ENCODE results near the gene MAPKAPK2. TPM values are rescaled to one million over a fixed set of nuclear protein-coding genes. Genes with fewer than 3 reads are reported as not detected.

Gene MAPKAPK2
- total RNA-seq, 1 experiment from 2014 or later: 72.4 TPM

DNA sequence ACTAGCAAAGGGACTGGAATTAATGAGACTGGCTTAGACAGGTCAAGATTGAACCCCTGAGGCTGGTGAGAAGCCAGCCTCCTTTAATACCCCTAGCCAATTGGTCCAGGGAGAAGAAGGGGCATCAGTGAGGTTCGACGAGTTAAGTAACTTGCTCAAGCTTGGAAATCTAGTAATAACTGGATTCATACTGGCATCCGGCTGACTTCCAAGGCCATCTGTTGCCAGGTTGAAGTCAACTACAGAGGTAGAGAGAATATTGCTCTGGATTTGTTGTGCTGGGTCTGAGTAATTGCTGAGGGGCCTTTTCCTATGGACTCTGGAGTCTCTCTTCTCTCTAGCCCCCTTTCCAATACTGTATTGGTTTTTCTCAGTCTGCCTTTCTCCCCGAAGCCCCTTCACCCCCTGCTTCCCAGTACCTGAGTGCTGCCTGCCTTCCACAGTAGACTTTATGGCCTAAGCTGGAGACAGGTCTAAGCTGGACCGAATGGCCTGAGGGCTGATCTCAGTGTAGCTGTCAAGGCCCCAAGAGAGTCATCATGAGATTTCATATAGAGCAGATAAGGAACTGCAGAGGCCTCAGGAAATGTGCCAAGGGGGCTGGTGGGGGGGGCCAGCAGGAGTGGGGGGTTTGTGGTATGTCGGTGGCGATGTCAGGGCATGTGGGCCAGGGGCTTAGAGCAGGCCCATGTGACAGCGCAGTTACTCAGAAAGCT lies 43.4 kb downstream of the MAPKAPK2 start:
- intact Hi-C loops (cut with micrococcal nuclease; ENCODE audit: unreplicated experiment): loop anchor here (2.0 kb wide), 1 partner anchor 185 kb away; no protein-coding TSS in a partner anchor
- ATAC-seq (no peak), DNase-seq (ENCODE audit: low read depth, low spot score) (no peak)
- no peak overlapping the region for H3K27ac ChIP-seq (ENCODE audit: low read length)
- TF ChIP-seq SIN3A (IDR thresholded peaks at IDR 0.05; ENCODE audit: borderline replicate concordance, insufficient read depth, low read depth, low read length): no peak
- no peak for TF ChIP-seq POLR2AphosphoS5 (IDR thresholded peaks at IDR 0.05; ENCODE audit: low read depth, low read length)
- TF ChIP-seq CTCF (IDR thresholded peaks at IDR 0.05): no peak
- no peak for TF ChIP-seq REST (IDR thresholded peaks at IDR 0.05; ENCODE audit: insufficient read depth in 1 of 2, low read depth in 2 of 2, low read length in 1 of 2)
- TF ChIP-seq TCF7L2 (IDR thresholded peaks at IDR 0.05; ENCODE audit: low read depth, low read length): no peak
- ChIA-PET POLR2A (no interaction called here), CTCF (interaction anchor here (0.7 kb wide), 1 partner anchor 33 kb away, joined by 4 read pairs; no protein-coding TSS in a partner anchor)
- no peak overlapping the region for H3K4me3 ChIP-seq (ENCODE audit: low read depth in 2 of 2, low read length in 2 of 2)
- no TSS peak for BruUV-seq (replicated peaks)
- H3K9me3 ChIP-seq (ENCODE audit: control insufficient read depth, insufficient read depth, low read depth, low read length): no peaks in the 10 kb centered on the region
- no peaks in the 10 kb centered on the region; the same call in 1 of the 2 replicates for H3K36me3 ChIP-seq (ENCODE audit: control insufficient read depth, insufficient read depth, low read length)
- no peaks in the 10 kb centered on the region for H3K4me1 ChIP-seq (ENCODE audit: control insufficient read depth, insufficient read depth, low read length)
- H3K27me3 ChIP-seq (ENCODE audit: control insufficient read depth, insufficient read depth, low read length): no peaks in the 10 kb centered on the region
- in situ Hi-C loops (cut with HindIII; ENCODE audit: low pct_unique_long_range_greater_than_20kb, low sequenced_read_pairs): no loop called here

- Histone ChIP-seq H3K27me3 (ENCODE audit: control insufficient read depth, insufficient read depth, low read length) (no peaks in the 10 kb centered on the region), H3K9me3 (ENCODE audit: control insufficient read depth, insufficient read depth, low read depth, low read length) (no peaks in the 10 kb centered on the region), H3K4me3 (ENCODE audit: low read depth in 2 of 2, low read length in 2 of 2) (no peak overlapping the region), H3K36me3 (ENCODE audit: control insufficient read depth, insufficient read depth, low read length) (no peaks in the 10 kb centered on the region; the same call in 1 of the 2 replicates), H3K4me1 (ENCODE audit: control insufficient read depth, insufficient read depth, low read length) (no peaks in the 10 kb centered on the region), H3K27ac (ENCODE audit: low read length) (no peak overlapping the region)
- POLR2A ChIA-PET: no interaction called here
- no peak for DNase-seq (ENCODE audit: low read depth, low spot score)
- no peak for ATAC-seq
- in situ Hi-C loops (cut with HindIII; ENCODE audit: low pct_unique_long_range_greater_than_20kb, low sequenced_read_pairs): no loop called here
- TF ChIP-seq SIN3A (IDR thresholded peaks at IDR 0.05; ENCODE audit: borderline replicate concordance, insufficient read depth, low read depth, low read length): no peak
- TF ChIP-seq CTCF (IDR thresholded peaks at IDR 0.05): no peak
- TF ChIP-seq REST (IDR thresholded peaks at IDR 0.05; ENCODE audit: insufficient read depth in 1 of 2, low read depth in 2 of 2, low read length in 1 of 2): no peak
- TF ChIP-seq POLR2AphosphoS5 (IDR thresholded peaks at IDR 0.05; ENCODE audit: low read depth, low read length): no peak
- TF ChIP-seq TCF7L2 (IDR thresholded peaks at IDR 0.05; ENCODE audit: low read depth, low read length): no peak
- intact Hi-C loops (cut with micrococcal nuclease; ENCODE audit: unreplicated experiment): no loop called here
- no TSS peak for BruUV-seq (replicated peaks)
- CTCF ChIA-PET: interaction anchor here (0.7 kb wide), 1 partner anchor 33 kb away, joined by 4 read pairs; no protein-coding TSS in a partner anchor
These were observed 43.9 kb downstream of the MAPKAPK2 start for GRCh38 chr1:206728697-206728987.
